MM.1S (cell line): ENCODE measurements around the gene MDH2.
"Not testable (repeated sequence)": the region's sequence is repeated elsewhere in the genome, so short reads cannot be mapped to it uniquely, and the experiment has no call there.

Experiments
- CTCF ChIP-seq: fragments of 300-600 bp; sonication (generic); IDR thresholded peaks from 2 replicates; pipeline ENCODE4 v1.5.1; 2016; ENCODE audit warnings: antibody characterized with exemption, low read length, mixed read lengths
- EZH2 ChIP-seq: fragments of 300-600 bp; sonication (generic); optimal IDR thresholded peaks from 2 replicates; pipeline ENCODE3; 2017; ENCODE audit warnings: low read depth, mild to moderate bottlenecking, antibody characterized with exemption, low read length, mixed read lengths

- TF ChIP-seq CTCF, EZH2: not testable (repeated sequence)
Measured at GRCh38 chr7:76087362-76087791, 39.5 kb downstream of the MDH2 start.
